Renal cortex interstitium (tissue), 11 donors: ENCODE measurements around the gene B3GNT3. TPM values are rescaled to one million over a fixed set of nuclear protein-coding genes. Genes with fewer than 3 reads are reported as not detected.
A peak's percentile ranks its signal among the peaks of the same experiment; 100 is the strongest.

Experiments used
- DNase-seq, 11 donors: peaks; one replicate each; pipeline ENCODE4 v3.0.0-alpha.2; 2013; ENCODE audit warnings: low read depth in 9 of 11, low spot score in 4 of 11; ENCODE audit errors: extremely low read depth in 1 of 11
- polyA plus RNA-seq, 3 donors: library from polyadenylated mRNA; unstranded; fragments of 120-200 nt; gene quantifications; one replicate each; pipeline ENCODE4 v1.2.1, GENCODE V29; 2013; ENCODE audit not compliant: insufficient read length in 3 of 3

The B3GNT3 gene
- polyA plus RNA-seq, 3 donors, result 7.3 to 8.8 (median 7.4) TPM

DNA sequence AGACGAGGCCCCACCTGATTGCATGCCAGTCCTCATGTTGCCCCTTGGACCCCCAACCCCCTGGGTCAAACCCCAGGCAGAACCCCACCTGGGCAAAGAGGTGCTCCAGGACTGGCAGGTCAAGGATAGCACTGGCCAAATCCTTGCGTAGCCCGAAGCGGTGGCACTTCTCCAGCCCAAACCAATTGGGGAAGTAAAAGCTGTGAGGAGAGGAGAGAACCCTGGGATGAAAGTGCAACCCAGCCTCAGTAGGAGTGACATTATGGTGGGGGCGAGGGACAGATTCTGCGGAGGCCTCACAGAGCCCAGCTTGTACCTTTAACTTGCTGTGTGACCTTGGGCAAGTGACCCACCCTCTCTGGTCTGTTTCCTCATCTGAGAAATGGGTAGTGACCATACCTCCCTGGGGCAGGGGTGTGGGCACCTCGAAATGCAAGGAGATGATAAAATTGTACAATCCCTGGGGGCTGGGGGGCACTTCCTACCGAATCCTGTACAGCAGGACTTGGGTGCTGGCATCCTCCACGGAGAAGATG lies 48.4 kb downstream of the B3GNT3 start:
- no peak for DNase-seq

DNA sequence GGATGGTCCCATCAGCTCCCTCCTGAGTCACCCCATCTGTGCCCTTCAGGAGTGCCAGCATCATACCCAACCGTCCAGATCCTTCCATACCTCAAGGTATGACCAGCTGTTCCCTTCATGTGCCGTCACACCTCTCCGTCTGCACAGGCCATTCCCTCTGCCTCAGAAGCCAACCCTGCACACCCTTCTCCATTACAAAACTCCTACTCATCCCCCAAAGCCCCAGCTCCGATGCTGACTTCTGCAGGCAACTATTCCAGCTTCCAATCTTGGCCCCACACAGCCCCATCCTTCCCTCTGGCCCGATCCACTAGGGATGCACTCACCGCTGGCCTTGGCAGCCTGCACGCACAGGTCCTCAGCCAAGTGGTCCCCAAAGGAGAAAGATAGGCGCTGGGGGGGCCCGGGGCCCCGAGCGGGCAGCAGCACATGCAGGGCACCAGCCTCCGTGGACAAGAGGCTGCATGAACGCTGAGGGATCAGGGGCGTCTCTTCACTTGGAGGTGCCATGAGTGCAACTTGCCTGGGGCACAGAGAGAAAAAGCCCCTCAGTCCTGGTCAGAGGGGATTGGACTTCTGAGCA lies 49.1 kb downstream of the B3GNT3 start:
- DNase-seq, result no peak

DNA sequence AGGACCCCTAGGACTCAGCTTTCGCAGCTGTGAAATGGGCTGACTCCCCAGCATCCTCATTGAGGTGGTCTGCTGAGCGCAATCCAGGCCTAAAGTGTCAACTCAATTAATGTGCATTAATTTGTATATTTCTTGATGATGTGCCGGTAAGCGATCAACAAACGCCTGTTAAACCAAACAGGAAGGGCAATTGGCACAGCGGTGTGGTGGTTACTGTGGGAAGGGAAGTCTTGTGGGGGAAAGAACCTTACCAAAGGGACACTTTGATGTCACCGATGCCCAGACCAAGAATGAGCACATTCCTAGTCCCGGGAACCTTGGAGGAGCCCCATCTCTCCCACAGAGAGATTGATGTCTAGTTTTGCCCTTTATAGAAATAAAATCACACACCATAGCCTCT lies 51.2 kb downstream of the B3GNT3 start:
- DNase-seq, result no peak

DNA sequence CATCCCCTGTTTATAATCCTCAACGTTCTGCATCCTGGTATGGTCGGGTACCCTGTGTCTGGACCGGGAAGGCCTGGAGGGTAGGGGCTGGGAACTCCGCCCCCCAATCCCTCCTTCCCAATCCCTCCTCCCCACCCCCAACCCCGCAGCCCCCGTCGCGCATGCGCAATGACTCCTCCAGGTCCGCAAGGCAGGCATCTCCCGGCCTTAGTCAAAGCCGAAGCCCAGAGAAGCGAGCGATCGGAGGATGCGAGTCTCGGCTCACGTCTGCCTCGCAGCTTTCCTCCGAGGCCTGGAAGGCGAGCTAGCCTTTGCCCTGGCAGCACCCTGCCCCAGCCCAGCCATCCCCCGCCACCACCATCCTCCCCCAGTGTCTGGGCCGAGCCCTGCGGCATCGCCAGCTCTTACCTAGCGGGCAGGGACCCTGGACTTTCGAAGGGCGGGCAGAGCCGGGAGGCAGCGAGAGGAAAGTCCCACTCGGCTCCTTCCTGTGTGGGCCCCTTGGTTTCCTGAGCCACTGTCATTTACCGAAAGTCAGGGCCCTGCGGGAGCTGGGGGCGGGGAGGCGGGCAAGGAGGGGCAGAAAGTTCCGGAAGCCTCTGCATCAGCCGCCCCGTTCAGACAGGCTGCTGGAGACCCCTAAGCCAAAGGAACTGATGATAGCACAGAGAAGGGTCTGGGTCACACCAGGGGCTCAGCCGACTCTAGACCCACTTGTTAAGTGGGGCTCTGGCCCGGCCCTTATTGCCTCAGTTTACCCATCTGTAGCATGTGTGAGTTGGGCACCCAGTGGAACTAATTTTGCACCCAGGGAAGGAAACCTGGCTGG lies 52.8 kb downstream of the B3GNT3 start, which contains the start of gene JAK3:
JAK3 (minus strand) TSS at position 445 of the 829 bp plus-strand sequence. CDS start 3,565 bp downstream, outside the sequence.
- DNase-seq, result peak in 9 of 11 donors; percentile 61 to 79 (median 65)

DNA sequence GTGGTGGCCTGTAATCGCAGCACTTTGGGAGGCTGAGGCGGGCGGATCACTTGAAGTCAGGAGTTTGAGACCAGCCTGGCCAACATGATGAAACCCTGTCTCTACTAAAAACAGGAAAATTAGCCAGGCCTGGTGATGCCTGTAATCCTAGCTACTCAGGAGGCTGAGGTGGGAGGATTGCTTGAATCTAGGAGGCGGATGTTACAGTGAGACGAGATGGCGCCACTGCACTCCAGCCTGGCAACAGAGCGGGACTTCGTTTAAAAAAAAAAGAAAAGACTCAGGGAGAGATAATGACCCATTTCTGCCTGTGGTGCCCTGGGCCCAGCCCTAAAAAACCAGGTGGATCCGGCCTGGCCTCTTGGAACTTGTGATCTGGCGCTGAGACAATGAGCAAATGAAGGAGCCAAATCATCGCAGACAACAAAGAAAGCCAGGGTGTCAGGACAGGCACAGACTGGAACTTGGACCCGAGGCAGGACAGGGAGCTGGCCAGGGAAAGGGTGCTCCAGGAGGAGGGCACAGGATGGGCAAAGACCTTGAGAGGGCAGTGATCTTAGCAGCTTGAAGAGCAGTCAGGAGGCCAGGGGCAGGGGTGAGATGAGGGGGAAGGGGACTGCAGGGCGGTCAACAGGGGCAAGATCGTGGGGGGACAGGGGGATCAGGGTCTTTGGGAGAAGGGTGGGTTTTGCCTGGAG lies 53.8 kb downstream of the B3GNT3 start:
- no peak for DNase-seq

DNA sequence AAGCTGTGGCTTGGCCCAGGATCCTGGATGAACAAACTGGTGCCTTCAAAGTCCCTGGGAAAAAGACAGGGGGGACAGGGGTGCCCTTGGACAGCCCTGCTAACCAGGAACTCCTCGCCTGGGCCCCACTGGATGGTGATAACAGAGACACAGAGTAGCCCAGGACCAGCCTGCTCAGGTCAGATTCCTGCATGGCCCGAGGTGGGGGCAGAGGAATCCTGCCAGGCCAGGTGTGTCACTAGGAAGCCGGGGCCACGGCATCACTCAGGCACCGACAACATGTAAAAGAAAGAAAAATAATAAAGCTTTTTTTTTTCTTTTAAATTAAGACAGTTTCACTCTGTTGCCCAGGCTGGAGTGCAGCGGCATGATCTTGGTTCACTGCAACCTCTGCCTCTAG lies 59.1 kb downstream of the B3GNT3 start:
- DNase-seq, result no peak

DNA sequence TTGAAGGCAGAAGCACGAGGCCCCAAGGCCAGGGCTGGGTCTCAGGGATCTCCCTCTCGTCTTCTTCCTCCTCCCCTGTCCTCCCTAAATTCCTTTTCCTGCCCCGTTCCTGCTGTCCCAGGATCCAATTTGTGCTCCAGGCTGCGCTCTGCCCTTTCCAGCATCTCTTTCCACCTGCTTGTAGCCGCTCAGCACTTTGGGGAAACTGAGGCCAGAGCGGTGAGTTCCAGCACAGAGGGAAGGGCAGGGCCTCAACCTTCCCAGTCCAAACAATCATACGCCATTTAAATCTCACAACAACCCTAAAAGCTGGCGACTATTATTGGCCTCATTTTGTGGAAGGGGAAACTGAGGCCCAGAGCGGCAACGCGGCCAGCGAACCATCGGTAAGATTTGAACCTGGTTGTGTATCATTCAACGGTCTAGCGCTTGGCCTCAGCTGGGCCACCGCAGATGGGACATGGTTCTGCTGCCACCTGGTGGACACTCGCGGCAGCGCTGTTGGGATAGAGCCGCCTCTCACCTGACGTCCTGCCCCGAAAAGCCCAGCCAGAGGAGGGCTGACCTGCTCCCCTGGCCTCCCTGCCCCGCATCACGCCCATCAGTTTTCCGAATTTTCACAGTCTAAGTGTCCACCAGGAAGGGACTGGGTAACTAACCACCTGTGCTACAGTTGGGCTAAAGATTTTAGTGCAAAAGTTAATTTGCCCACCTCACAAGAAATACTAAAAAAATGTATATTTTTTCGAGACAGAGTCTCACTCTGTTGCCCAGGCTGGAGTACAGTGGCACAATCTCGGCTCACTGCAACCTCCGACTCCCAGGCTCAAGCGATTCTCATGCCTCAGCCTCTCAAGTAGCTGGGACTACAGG lies 60.6 kb downstream of the B3GNT3 start:
- DNase-seq, result peak in 10 of 11 donors; percentile 17 to 77 (median 62)

DNA sequence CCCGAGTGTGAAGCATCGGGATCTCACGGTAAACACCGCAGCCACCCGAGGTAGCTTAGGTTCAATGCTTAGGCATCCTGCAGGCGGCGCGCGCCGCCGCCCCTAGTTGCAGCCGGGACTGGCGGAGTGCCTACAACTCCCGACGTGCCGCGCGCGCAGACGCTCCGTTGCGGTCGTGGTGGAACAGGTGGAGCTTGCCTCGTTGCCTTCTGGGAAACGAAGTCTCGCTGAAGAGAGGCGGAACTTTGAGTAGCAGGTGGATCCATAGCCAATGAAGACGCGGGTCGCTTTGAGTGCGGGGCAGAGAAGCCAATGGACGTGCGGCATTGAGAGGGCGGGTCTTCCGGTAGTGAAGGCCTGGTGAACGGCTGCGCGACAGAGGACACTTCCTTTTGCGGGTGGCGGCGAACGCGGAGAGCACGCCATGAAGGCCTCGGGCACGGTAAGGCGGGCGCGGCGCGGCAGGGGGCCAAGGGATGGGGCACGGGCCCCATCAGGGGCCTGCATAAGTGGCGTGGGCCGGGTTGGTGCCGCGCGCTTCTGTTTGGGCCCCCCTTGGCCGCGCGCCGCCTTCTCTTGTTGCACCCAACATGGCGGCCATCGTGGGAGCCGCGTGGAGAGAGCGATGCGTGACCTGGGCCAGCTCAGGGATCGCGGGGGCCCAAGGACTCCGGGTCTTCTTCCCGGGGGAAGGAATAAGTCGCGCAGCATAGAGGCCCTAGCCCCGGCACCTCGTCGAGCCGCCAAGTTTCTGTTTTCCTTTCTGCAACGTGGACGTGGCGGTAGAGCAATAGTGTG lies 64.8 kb downstream of the B3GNT3 start, which contains the start of gene RPL18A:
RPL18A (plus strand) TSS at position 378 of the 798 bp plus-strand sequence; CDS start at position 425, 47 bp downstream.
- peak; percentile 95 to 100 (median 99) for DNase-seq

DNA sequence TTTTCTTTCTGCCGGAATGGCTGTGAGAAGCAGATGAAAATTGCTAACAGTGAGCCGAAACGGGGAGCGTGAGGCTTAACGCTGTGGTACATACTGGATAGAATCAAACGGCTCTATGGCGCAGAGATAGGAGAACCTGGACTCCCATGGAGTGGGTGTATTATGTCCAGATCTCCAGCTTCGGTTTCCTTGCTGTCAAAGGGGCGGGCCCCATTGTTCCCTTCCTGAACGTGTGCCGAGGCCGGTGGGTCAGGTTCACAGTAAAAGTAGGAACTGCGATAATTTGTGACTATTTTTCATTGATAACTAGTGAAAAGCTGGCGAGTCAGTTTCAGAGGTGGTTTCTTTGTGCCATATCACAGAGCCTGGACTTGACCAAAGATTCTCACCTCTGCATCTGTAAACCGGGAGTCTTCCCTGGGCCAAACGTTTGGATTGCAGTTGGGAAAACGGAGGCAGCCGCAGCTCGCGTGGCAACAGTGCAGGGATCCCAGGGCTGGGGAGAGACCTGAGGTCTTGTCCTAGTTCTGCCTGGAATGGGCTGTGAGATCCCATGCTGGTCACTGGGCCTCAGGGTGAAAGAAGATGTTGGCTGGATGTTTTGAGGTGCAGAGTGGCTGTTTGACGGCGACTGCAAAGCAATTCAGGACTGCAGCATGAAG lies 65.5 kb downstream of the B3GNT3 start:
- DNase-seq, result no peak

DNA sequence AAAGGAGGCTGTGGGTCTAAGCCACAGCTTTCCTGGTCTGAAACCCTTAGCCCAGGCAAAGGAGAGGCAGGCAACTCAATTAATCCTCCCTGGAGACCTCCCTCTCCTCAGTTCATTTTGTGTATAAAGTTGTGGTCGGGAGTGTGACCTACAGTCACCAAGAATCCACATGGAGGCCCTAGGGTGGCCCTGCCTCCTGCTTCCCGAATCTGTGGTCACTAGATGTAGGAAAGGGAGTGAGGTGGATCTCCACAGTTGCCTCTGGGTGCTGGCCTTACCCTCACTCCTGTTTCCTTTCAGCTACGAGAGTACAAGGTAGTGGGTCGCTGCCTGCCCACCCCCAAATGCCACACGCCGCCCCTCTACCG lies 66.0 kb downstream of the B3GNT3 start:
- DNase-seq, result no peak

DNA sequence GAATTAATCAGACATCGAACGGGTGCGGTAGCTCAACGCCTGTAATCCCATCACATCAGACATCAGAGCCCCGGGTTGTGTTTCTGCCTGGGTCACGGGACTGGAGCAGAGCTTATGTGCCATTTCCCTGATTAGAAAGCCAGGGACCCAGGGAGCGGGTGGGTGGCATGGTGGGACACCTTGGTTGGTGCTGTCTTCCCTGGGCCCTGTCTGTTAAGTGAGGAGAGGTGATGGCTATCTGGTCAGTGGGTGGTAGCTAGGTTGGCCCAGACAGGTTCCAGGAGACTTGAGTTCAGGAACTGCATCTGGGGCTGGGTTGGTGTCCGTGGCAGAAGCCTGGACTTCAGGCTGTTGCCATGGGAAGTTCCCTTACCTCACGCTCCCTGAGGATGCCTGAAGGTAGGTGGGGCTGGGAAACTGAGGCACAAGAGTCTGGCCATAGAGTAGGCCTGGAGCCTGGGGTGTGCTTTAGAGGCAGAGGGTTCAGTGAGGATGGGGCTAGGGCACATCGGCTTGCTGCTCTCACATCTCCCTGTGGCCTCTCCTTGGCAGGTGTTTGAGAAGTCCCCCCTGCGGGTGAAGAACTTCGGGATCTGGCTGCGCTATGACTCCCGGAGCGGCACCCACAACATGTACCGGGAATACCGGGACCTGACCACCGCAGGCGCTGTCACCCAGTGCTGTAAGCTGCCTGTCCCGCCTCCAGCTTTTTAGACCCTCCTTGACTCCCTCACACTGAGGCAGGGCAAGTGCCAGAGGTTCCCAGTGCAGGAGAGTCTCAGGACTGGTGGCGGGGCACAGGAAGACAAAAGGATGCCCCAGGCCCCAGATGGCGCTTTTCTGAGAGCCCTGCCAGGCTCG lies 66.8 kb downstream of the B3GNT3 start:
- no peak for DNase-seq

DNA sequence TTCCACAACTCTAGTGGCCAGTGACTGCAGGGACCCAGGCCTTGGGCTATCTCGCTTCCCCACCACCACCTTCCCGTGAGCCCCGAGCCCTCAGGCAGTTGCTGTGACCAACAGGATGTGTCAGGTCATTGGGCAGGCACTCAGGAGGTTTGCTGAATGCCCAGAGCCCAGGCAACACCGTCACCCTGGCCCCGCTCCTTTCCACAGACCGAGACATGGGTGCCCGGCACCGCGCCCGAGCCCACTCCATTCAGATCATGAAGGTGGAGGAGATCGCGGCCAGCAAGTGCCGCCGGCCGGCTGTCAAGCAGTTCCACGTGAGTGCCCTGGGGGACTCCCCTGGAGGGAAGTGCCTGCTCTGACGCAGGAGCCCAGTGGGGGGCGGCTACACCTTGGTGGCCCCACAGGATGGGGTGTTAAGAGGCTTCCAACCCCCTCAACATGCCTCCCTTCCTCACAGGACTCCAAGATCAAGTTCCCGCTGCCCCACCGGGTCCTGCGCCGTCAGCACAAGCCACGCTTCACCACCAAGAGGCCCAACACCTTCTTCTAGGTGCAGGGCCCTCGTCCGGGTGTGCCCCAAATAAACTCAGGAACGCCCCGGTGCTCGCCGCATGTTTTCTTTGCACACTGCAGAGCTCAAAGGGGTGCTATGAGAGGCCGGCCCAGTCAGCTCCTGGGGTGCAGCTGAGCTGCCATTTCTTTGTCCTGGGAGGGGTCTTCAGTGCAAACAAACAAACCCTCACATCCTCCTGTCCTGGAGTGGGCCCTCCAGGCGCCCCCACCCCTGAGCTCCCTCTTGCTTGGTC lies 68.0 kb downstream of the B3GNT3 start:
- DNase-seq, result no peak
